GM12872 (cell line): ENCODE results near the gene BABAM2.

Experiments used
- CTCF ChIP-seq: IDR thresholded peaks from 3 replicates; pipeline ENCODE4 v1.5.1; 2011; ENCODE audit warnings: low read depth, mild to moderate bottlenecking, low read length, moderate library complexity; ENCODE audit not compliant: insufficient read depth

The BABAM2 gene

GRCh38 chr2:28350791-28351285 is 460.3 kb downstream of the BABAM2 start:
- TF ChIP-seq CTCF, result no peak

- TF ChIP-seq CTCF, result no peak
These were observed 461.1 kb downstream of the BABAM2 start for GRCh38 chr2:28351621-28352020.

GRCh38 chr2:28352104-28352503 is 461.6 kb downstream of the BABAM2 start:
- TF ChIP-seq CTCF, result no peak

GRCh38 chr2:28352610-28353195 is 462.2 kb downstream of the BABAM2 start:
- no peak for TF ChIP-seq CTCF

GRCh38 chr2:28354920-28355520 is 464.5 kb downstream of the BABAM2 start:
- TF ChIP-seq CTCF, result no peak

GRCh38 chr2:28355521-28356094 is 465.1 kb downstream of the BABAM2 start:
- TF ChIP-seq CTCF, result no peak

GRCh38 chr2:28356095-28356911 is 465.8 kb downstream of the BABAM2 start:
- TF ChIP-seq CTCF, result no peak
